ENCODE data around the gene ADORA3.
"Not testable (repeated sequence)": the region's sequence is repeated elsewhere in the genome, so short reads cannot be mapped to it uniquely, and the experiment has no call there.

ADORA3 gene

DNA sequence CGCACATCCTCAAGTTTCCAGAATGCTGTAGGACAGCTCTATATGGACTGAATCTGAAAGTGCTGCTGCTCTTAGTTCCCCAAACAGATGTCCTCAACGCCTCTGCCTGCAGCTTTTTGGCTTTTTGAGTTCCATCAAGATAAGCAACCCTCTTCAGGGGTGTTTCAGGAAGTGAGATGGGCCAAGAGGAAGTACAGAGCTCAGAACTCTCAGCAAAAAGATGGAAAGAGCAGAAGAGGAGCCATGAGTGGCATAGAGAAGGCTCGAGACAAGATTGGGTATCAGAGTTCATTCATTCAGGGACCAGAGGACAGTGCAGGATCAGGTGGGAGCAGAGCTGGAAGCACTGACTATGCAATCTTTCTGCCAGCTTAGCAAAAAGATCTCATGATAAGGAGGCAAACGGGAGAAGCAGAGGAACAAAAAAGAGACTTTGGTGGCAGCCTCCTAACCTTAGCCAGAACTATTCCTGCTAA lies at the start of gene ADORA3, which contains the start of gene TMIGD3:
Gene ADORA3, minus strand, starts transcription at position 49 of the 476 bp plus-strand sequence. CDS start 279 bp downstream, outside the sequence.
Gene TMIGD3, minus strand, starts transcription at position 49 of the 476 bp plus-strand sequence. CDS start 279 bp downstream, outside the sequence.
- no peak for DNase-seq

DNA sequence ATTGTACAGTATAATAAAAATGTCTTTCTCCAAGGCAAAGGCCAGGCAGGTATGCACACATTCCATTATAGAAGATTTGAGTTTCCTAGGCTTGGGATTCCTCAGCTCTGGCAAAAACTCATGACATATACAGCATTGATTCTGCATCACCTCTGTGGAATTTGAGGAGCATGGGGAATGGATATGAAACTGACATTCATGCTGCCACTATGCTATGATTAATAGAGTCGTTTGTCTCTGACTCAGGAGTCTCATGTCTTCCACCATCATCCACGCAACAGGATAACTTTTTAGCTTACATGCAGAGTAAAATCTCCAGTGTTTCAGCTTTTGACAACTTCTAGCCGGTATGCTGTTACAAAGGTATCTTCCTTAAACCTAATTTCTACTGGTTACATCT lies 49.8 kb upstream of the ADORA3 start:
- DNase-seq, result no peak

DNA sequence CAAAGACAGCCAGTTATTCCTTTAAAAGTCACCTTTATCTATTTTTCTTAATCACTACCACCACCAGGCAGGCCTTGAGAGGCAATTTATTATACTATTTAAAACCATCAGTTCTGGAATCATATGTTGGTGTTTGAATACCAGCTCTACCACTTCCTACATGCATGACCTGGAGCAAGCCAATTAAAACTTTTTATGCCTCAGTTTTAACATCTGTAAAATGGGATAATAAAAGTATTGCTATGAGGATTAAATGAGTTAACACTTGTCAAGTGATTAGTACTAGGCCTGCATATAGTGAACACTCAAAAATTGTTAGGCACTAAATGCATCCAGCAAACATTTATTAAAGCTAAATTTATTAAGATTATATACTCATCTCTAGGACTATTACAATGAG lies 49.2 kb upstream of the ADORA3 start:
- no peak for DNase-seq

DNA sequence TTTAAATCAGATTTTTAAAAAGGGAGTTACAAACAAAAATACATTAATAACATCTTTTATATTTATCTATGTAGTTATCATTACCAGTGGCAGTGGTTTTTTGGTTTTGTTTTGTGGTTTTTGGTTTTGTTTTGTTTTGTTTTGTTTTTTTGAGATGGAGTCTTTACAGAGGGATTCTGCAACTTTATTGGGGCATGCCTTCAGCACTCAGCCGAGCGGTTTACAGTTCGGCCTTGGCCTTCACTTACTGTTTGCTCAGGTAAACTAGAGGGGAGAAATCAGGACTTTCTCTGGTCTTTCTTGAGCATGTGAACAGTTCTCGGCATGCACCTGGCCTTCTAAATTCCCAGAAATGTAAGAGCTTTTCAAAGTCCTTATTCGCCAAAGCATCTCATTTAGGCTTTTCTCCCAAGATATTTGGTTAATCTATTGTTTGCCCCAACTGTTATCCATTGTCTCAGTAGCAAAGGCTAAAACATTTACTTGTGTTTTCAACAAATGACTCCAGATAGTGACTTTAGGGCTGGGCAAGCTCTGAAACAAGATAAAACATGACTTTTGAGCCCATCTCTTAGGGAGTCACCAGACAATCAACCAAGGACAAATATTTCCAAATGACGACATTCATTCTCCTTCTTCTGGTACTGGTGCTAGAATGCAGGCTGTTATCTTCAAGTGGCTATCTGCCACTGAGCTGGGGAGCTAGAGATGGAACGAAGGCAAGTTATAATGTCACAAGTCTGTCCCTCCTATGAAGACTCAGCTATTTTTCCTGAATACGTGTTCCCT lies 48.4 kb upstream of the ADORA3 start:
- no peak for DNase-seq

DNA sequence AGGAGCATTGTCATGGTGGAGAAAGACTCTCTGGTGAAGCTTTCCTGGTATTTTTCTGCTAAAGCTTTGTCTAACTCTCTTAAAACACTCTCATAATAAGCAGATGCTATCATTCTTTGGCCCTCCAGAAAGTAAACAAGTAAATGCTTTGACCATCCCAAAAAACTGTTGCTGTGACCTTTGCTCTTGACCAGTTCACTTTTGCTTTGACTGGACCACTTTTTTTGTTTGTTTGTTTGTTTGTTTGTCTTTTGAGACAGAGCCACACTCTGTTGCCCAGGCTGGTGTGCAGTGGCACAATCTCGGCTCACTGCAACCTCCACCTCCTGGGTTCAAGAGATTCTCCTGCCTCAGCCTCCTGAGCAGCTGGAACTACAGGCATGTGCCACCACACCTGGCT lies 44.4 kb upstream of the ADORA3 start:
- DNase-seq, result not testable (repeated sequence)

DNA sequence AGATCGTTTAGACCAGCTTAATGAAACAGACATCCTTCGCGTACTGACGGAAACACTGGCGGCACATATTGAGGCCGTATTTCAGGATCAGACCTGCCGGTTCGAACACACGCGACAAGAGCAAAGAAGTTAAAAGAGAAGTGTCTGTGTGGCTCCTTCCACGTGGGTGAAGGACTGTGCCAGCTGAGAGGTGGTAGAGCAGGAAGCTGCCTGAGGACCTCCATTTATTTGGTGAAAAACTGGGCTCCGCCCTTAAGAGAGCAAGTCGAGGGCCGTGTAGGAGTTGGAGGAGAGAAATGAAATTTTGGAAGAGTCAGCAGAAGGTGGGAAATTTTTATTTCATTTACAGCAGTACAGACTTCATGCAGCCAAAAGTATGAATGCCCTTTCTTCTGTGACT lies 38.8 kb upstream of the ADORA3 start:
- DNase-seq, result no peak

DNA sequence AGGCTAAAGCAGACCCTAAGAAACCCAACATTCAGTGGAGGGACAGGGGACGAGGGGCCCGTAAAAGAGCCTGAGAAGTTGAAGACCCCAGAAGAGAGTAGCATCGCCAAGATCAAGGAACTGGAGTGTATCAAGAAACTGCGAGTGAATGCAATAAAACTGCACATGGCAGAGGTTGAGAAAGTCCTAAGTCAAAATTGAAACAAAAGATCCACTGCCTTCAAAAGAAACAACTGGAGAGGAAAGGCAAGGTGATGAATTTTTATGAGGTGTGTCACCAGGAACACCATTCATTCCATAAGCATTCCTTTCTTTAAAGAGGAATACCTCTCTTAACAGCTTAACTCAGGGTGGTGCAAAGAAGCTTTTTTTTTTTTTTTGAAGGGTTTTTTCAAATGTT lies 38.3 kb upstream of the ADORA3 start:
- DNase-seq, result no peak

DNA sequence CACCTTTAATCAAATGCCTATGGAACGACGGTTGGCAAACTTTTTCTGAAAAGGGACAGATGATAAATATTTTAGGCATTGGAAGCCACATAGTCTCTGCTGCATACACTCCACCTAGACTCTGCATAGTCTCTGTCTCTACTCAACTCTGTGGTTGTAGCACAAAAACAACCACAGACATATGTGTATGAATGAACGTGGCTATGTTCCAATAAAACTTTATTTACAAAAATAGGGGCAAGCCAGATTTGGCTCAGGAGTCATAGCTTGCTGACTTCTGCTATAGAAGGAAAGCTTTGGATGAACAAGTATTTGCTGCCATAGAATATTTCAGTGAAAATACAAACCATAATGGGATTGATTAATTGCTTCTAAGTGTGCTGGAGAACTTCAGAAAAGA lies 37.5 kb upstream of the ADORA3 start:
- DNase-seq, result no peak

DNA sequence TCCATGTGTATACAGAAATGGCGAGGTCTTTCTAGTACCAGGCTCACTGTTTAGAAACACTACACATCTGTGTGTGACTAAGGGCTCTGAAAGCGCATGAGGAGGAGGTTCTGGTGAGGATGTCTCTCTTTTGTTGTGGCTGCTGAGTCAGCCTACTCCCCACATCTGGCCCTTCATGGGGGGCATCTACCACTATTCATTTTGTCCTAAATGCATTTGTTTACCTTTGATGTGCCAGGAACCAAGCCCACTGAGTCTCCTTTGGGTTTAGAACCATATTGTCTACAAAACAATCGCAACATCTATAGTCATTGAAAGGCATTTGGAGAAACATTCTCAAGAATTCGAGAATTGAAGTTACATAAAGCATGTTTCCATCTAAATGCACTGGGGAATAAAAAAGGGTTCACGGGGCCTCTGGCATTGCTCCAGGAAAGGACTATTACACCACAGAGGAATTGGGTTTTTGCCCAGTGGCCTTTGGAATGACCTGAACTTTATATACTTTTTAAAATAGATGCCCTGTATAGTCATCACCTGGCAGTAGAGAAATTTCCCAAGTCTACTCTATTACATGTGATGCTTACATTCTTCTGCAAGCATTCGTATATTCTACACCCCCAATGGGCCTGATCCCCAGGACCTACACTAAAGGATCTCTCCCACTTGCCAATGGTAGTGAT lies 35.1 kb upstream of the ADORA3 start:
- DNase-seq, result no peak

DNA sequence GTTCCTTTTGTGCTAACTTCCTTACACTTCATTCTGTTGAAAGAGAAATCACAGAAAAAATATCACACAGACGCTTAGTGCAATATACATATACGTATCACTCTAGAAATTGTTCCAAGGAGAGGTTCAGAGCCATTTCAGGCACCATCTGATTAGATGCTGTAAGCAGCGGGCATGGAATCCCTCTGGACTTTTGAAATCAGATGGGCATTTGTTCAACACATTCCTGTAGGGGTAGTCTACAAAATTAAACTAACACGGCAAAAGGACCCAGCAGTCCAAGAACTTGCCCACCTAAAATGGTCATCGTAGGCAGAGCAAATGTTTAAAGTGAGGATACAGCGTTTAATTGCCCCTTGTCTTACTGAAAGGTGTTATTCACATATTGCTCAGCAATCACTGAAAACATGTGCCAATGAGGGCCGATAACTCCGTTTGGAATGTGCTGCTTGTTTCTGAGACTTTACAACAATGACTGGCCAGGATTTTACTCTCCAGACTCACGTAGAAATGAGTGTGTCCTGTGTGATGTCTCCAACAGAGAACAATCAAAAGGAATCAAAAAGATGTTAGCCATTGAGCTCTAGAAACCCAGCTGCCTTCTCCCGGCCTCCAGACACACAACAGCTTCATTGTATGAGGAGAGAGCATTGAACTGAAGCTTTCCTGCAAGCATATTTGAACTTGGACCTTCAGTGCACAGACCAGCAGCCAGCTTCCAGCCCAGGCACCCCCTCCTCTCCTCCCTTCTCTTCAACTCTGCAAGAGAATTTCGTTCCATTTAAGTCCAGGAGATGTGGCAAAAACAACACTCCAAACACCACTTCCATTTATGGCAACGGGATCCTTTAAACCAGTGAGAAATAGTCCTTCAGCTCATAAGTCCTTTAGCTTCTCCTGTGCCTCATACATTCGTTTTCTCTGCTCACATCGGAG lies 32.1 kb upstream of the ADORA3 start:
- no peak for DNase-seq

DNA sequence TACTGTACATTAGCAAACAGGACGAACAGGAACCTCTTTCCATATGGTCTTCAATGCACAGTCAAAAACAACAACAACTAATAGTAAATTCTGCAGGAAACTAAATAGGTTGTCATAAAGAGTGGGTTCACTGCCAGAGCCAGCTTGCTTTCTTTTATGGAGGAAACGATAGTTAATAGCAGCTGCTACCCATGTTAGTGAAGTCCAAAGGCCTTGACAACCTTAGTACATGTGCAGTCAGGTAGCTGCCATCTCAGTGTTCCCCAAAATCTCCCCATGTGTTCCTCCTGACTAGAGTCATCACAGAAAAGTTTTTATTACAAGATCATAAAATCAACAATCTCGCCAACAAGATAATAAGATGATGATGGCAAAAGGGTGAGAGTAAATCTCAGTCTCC lies 16.6 kb upstream of the ADORA3 start:
- DNase-seq, result no peak

DNA sequence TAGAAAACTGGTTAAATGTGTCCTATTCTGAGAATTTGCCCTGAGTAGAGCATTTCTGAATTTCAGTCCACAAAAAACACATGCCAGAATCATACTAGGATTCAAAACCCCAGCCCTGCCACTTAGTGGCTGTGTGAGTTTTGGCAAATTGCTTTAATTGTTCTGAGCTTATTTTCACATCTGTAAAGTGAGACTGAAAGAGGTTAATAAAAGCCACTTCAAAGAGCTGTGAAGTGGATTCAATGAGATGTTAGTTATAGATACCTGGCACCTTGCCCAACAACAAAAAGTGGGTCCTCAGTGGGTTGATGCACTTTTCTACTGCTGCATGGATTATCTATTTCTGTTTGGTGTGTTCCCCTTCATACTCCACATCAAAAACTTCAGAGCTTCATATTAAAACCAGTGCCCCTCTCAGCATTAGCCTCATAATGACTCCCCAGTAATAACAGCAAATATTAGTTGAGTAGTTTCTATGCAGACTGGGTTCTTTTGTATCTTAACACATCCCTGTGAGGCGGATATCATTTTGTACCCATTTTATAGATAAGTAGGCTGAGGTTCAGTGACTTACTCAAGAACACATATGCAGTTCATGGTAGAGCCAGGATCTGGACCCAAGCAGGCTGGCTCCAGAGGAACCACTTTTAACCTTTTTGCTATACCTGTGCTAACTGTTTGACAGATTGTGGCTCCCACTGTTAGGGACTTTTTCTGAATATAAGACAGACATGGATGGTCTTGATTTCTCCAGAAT lies 14.2 kb upstream of the ADORA3 start:
- no peak for DNase-seq

DNA sequence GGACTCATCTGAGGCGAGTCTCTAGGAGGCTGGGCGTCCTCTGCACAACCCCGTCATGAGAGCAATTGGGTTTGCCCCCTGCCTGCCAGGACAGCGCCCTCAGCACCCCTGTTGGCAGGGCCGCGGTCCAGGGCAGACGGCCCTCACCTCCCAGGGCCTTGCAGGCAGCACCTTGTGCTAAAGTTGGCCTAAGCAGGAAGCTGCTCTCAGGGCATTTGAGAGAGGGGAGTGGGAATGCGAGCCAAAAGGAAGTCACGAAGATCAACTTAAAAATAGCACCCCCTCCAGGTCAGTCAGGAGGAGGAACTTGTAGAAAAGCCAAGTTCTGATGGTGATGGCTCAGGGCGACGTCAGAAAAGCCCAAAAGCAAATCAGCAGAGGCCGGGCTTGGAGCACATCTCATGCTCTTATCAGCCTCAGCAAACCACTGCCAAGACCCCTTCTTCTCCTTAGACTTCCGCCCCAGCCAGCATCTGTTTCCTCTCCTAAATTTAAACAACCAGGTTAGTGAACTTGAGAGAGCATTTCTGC lies 12.6 kb upstream of the ADORA3 start:
- no peak for DNase-seq

DNA sequence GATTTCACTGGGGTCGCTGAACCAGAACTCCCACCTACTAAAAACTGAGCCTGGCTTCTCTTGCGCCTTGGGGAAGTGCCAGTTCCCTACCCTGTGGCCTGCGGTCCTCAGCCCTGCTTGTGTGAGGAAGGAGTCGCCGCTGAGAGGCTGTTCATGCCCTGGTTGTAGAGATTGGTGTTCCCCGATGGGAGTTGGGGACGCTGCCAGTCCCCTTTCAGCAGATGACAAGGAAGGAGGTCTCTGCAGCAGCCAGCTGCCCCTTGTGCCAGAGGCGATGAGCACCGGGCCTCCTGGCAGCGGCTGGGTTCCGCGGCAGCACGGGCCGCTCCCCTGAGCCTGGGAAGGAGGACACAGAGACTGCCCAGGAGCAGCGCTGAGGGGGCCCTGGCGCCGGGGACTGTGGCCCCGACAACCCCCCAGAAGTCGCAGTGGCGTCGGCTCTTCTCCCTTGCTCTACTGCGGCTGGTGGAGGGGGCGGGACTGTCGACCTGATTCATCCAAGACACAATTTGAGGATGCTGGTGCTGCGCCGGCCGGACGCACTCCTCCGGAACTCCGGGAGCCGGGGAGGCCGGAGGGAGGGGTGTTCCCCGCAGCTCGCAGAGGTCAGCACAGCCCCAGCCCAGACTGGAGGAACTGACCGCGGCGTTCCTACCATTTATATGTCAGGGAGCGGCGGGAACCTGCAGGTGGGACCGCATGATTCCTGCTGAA lies 12.0 kb upstream of the ADORA3 start:
- DNase-seq, result no peak

DNA sequence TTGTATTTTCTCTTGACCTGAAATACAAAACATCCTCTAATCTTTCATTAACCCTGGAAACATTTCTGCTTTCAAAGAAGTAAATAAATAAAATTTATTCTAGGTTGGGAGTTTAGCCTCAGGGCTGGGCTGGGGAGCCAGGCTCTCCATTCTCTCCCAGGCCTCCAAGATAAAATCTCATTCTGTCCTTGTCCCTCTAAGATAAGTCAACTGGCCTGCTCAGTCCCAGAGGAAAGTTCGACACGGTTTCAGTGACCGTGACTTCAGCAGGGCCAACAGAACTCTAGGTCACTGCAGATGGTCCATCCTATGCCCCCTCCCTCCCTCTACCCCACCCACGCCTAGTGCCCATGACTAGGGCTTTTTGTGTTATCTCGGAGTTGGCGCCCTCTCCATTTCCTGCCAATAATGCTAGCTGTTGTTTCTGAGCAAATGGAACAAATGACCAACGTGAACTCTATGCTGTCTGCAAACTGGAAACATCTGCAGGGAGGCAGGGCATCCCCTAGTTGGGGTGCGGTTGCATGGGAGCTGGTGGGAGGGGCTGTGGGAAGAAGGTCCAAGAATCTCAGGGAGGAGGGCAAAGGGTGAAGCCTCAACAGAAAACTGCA lies 10.1 kb upstream of the ADORA3 start:
- no peak for DNase-seq

DNA sequence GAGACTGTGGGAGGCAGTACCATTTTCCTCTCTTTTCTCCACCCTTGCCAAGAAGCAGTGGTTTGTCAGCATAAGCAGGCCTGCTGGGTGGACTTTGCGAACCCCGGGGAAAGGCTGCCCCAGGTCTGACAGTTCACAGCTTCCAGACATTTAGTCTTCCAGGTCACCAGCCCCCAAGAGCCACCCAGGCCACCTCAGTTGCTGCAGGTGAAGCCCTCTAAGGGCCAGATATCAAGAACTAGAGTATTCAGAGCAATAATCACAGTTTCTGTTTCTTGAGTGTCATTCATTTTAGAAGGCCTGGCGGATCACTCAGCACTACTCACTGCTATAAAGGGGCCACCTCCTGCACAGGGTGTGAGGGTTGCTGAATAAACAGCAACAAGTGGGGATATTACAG lies 9.5 kb upstream of the ADORA3 start:
- no peak for DNase-seq

DNA sequence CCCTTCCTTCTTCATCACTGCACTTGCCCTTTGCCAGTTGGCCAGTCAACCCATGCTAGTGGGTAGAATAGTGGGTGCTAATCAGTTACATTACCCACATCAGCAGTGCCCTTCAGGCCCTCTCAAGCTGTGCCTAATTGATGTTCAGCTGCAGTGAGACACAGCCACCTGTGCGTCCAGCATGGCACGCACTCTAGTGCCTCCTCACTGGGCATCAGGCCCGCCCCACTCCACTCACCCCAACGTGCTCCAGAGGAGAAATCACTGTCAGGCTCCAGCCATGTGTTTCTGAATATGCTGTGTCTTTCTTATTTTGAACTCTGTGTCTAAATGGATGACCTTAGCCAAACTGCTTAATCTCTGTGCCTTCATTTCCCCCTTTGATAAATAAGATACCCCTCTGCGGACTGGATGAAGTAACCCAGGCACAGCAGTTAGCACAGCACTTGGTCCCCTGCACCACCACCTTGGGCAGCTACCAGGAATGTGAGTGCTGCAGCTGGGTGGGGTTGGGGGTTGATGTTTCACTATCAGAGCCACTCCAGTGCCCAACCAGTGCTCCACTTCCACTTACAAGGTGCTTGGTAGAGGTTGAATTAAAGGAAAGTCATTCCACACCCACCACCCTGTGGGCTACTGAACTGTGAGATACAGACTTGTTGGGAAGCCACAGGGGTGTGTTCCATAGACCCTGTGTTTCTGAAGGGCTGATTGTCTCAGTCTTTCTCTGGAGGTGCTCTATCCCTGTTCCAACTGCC lies 8.9 kb upstream of the ADORA3 start:
- no peak for DNase-seq

DNA sequence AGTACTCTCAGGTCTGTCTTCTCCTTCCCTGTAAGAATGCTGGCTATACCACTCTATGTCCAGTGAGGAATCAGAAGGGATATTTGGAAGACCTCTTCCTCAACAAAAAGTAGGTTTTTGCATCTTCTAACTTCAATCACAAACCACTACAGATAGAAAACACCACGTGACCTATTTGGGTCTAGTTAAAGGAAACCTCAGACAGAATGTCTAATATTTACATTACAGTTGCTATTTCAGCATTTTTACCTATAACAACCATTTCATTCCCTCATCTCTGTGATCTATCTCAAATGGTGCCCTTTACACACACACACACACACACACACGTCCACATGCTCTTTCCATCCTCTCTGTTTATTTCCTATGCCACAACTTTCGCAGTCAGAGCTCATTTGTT lies 7.9 kb upstream of the ADORA3 start:
- no peak for DNase-seq

DNA sequence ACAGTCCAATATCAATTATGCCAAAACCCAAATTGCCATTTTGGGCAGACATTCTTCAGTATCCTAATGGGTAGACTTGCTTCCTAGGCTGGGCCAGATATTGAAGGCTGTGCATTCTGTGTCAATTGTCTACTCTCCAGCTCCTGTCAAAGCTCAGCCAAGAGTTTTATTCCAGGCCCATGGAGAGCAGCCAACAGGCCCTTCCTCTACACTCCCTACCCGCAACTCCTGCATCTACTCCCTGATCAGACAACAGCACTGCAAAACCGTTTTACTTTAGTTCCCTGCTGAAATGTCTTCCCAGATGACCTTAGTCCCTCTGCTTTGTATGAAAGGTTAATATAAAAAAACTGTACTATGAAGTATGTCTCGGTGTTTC lies 6.6 kb upstream of the ADORA3 start:
- DNase-seq, result no peak

Measured in NCI-H1694 treated with DMSO at 0.1 percent for 48 hours (cell line).